ENCODE data around the gene INSIG2. TPM values are rescaled to one million over a fixed set of nuclear protein-coding genes. Genes with fewer than 3 reads are reported as not detected.

INSIG2 gene
- total RNA-seq, 1 experiment from 2014 or later: 10.7 TPM

GRCh38 chr2:118121101-118121500, 32.8 kb downstream of the INSIG2 start (continued):
- no peak for TF ChIP-seq ZSCAN18 (CRISPR knock-in tag; IDR thresholded peaks at IDR 0.05)
- no peak for TF ChIP-seq OVOL2 (CRISPR knock-in tag; IDR thresholded peaks at IDR 0.05; ENCODE audit: borderline replicate concordance)
- no peak for TF ChIP-seq IRF2 (CRISPR knock-in tag; IDR thresholded peaks at IDR 0.05; ENCODE audit: borderline replicate concordance, low read depth)
- TF ChIP-seq HMGXB4 (CRISPR knock-in tag; IDR thresholded peaks at IDR 0.05): no peak
- TF ChIP-seq ZNF512 (CRISPR knock-in tag; IDR thresholded peaks at IDR 0.05; ENCODE audit: borderline replicate concordance): no peak
- no peak for TF ChIP-seq CBFB (CRISPR knock-in tag; IDR thresholded peaks at IDR 0.05; ENCODE audit: low read depth)
- no peak for TF ChIP-seq FOXP1 (CRISPR knock-in tag; IDR thresholded peaks at IDR 0.05; ENCODE audit: borderline replicate concordance)
- TF ChIP-seq ZNF281 (CRISPR knock-in tag; IDR thresholded peaks at IDR 0.05): no peak
- no peak for TF ChIP-seq RORB (CRISPR knock-in tag; IDR thresholded peaks at IDR 0.05)
- TF ChIP-seq NFYB (CRISPR knock-in tag; conservative IDR thresholded peaks at IDR 0.05; ENCODE audit: low read depth): no peak

- ATAC-seq: no peak
- H3K27ac Mint-ChIP-seq: no peak overlapping the region
- H3K4me1 Mint-ChIP-seq: peaks cover 17% of the 10 kb centered on the region
- H3K36me3 Mint-ChIP-seq: no peaks in the 10 kb centered on the region
- no peak for DNase-seq (ENCODE audit: low spot score)
- no peak overlapping the region for H3K4me3 Mint-ChIP-seq
- POLR2A ChIA-PET: no interaction called here
- no peaks in the 10 kb centered on the region; the same call in 1 of the 2 replicates for H3K27me3 Mint-ChIP-seq (ENCODE audit: low read depth)
- H3K9me3 Mint-ChIP-seq: no peaks in the 10 kb centered on the region
- CTCF ChIA-PET: no interaction called here
- TF ChIP-seq ZNF263 (CRISPR knock-in tag; IDR thresholded peaks at IDR 0.05; ENCODE audit: low read depth): no peak
- no peak for TF ChIP-seq NFATC4 (CRISPR knock-in tag; IDR thresholded peaks at IDR 0.05)
- TF ChIP-seq STAT6 (CRISPR knock-in tag; conservative IDR thresholded peaks at IDR 0.05; ENCODE audit: low read depth): no peak
- no peak for TF ChIP-seq PREB (CRISPR knock-in tag; IDR thresholded peaks at IDR 0.05; ENCODE audit: borderline replicate concordance)
- no peak for TF ChIP-seq ZNF281 (CRISPR knock-in tag; IDR thresholded peaks at IDR 0.05)
- TF ChIP-seq IRF2 (CRISPR knock-in tag; IDR thresholded peaks at IDR 0.05; ENCODE audit: borderline replicate concordance, low read depth): no peak
- TF ChIP-seq TEAD1 (CRISPR knock-in tag; IDR thresholded peaks at IDR 0.05): no peak
- TF ChIP-seq SOX15 (CRISPR knock-in tag; IDR thresholded peaks at IDR 0.05): no peak
- no peak for TF ChIP-seq ELF4 (CRISPR knock-in tag; IDR thresholded peaks at IDR 0.05; ENCODE audit: low read depth)
- no peak for TF ChIP-seq ZNF423 (CRISPR knock-in tag; IDR thresholded peaks at IDR 0.05)
- no peak for TF ChIP-seq RELA (CRISPR knock-in tag; IDR thresholded peaks at IDR 0.05; ENCODE audit: borderline replicate concordance)
- TF ChIP-seq JAZF1 (CRISPR knock-in tag; IDR thresholded peaks at IDR 0.05): no peak
- TF ChIP-seq ZMAT4 (CRISPR knock-in tag; IDR thresholded peaks at IDR 0.05): no peak
Observed at GRCh38 chr2:118121986-118122524, 33.8 kb downstream of the INSIG2 start.

All from WTC11 (cell line).